Natural killer cell (primary cell): ENCODE measurements around the gene SALL4. TPM values are rescaled to one million over a fixed set of nuclear protein-coding genes. Genes with fewer than 3 reads are reported as not detected.

ENCODE experiments used
- ATAC-seq, 3 donors: fragments of 150-1000 bp in 2 of 3; fragments of 200-7000 bp in 1 of 3; cut with Tn5 transposase; 1 replicate in 1 of 3; 2 replicates in 2 of 3; pipeline ENCODE4 v1.10.0; 2021; ENCODE audit warnings: mild to moderate bottlenecking in 2 of 3, moderate library complexity in 2 of 3
- DNase-seq, 2 donors: peaks; one replicate each; pipeline versions ENCODE4 v3.0.0 to v3.0.0-alpha.2; 2013 to 2021; ENCODE audit warnings: mixed read lengths in 1 of 2
- H3K27ac ChIP-seq: one replicate; pipeline ENCODE4 v1.5.1; 2013; ENCODE audit warnings: mild to moderate bottlenecking, low read length
- H3K27me3 ChIP-seq: one replicate; pipeline ENCODE4 v1.6.1; 2013; ENCODE audit warnings: low read length; ENCODE audit not compliant: control insufficient read depth, insufficient read depth
- H3K36me3 ChIP-seq: one replicate; pipeline ENCODE4 v1.6.1; 2013; ENCODE audit warnings: low read length; ENCODE audit not compliant: control insufficient read depth, insufficient read depth
- H3K4me1 ChIP-seq: one replicate; pipeline ENCODE4 v1.6.1; 2013; ENCODE audit warnings: low read length; ENCODE audit not compliant: control insufficient read depth, insufficient read depth
- H3K4me3 ChIP-seq: one replicate; pipeline ENCODE4 v1.5.1; 2013; ENCODE audit warnings: low read length
- H3K9me3 ChIP-seq: one replicate; pipeline ENCODE4 v1.6.1; 2013; ENCODE audit warnings: low read length; ENCODE audit not compliant: control insufficient read depth, insufficient read depth
- H3K27ac Mint-ChIP-seq, 2 donors: one replicate each; pipeline ENCODE4 v1.8.0; 2022; ENCODE audit warnings: mild to moderate bottlenecking in 2 of 2, mixed read lengths in 2 of 2, moderate library complexity in 1 of 2
- H3K27me3 Mint-ChIP-seq, 2 donors: one replicate each; pipeline ENCODE4 v1.8.0; 2022; ENCODE audit warnings: low read depth in 2 of 2, mixed read lengths in 2 of 2
- H3K36me3 Mint-ChIP-seq: one replicate; pipeline ENCODE4 v1.8.0; 2022; ENCODE audit warnings: mixed read lengths
- H3K4me1 Mint-ChIP-seq, 2 donors: one replicate each; pipeline ENCODE4 v1.8.0; 2022; ENCODE audit warnings: mixed read lengths in 2 of 2
- H3K4me3 Mint-ChIP-seq: one replicate; pipeline ENCODE4 v1.8.0; 2022; ENCODE audit warnings: mild to moderate bottlenecking, moderate library complexity, mixed read lengths
- H3K9me3 Mint-ChIP-seq, 2 donors: one replicate each; pipeline ENCODE4 v1.8.0; 2022; ENCODE audit warnings: mixed read lengths in 2 of 2
- WGBS: methylation state at CpG from one replicate; pipeline ENCODE4 v1.1.7; 2013; ENCODE audit warnings: missing lambda C conversion rate; ENCODE audit not compliant: insufficient coverage; 5-methylcytosine and 5-hydroxymethylcytosine counted together
- intact Hi-C: fragments of 100-400 bp; cut with micrococcal nuclease; formaldehyde crosslinking; loops from one replicate; pipeline ENCODE4 v1.14.2; 2022
- total RNA-seq, 4 donors: library from RNA; stranded (reverse); fragments of 120-200 nt in 1 of 4; gene quantifications; one replicate each; pipeline versions ENCODE4 v1.2.3 to v1.2.4, GENCODE V29; 2013 to 2022
- TF ChIP-seq, protein P1 (sequence below): fragments of 200-600 bp; IDR thresholded peaks from one replicate; pipeline ENCODE4 v1.8.0; 2022; ENCODE audit warnings: antibody characterized with exemption

The SALL4 gene
- total RNA-seq, 3 donors from 2014 or later (not counting 1 experiment from before 2014, with no cell fraction given), result 0.33 to 2.9 (median 0.42) TPM

DNA sequence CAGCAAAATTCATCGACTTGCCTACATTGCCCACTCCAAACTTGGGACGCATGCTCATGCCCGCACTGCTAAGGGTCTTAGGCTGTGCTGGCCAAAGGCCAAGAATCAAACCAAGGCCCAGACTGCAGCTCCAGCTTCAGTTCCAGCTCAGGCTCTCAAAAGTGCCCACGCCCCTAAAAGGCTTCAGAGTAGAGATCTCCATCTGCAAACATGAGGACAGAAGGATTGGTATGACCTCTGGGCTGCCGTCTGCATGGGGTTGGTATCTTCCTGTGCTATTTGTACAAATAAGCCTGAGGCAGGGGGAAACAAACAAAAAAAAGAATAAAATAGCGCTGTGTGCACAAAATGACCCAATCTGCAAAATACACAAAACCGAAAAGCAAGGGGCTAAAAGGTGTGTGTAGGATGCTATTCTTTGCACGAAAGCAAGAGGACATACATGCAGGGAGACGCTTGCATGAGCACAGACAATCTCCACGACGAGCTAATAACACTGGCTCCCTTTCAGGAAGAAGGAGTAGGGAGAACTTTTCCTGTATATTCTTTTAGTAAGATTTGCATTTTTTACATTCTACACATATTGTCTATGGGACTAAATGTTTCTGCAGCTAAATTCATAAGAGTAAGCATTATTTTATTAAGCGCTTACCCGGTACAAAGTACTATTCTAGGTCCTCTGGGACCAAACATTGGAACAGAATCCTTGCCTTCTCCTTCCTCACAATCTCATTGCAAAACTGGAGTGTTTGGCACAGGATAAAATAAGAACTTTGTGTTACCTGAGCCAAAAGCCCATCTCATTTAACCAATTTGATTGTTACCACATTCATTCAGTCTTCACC lies 67.2 kb downstream of the SALL4 start:
- no peak overlapping the region for H3K27ac Mint-ChIP-seq
- WGBS, result 68% methylated on average over 13 of the region's 13 CpGs

DNA sequence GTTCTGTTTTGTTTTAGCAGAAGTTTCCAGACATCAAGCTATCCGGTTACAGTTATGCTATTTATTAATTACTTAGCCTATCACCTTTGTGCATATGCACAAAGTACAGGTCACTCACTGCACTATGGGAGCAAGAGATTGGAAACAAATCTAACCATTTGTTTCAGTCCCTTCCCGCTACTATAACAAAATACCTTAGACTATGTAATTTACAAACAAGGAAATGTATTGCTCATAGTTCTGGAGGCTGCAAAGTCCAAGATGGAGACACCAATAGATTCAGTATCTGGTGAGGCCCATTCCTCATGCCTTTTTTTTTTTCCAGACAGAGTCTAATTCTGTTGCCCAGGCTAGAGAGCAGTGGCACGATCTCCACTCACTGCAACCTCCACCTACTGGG lies 69.3 kb downstream of the SALL4 start:
- peaks cover 4 to 32% of the 10 kb centered on the region in 2 donors for H3K4me1 Mint-ChIP-seq

More for the DNA sequence above, 67.2 kb downstream of the SALL4 start:
- H3K9me3 ChIP-seq, result no peaks in the 10 kb centered on the region
- no peaks in the 10 kb centered on the region for H3K27me3 ChIP-seq
- intact Hi-C loops, result no loop called here
- no peak overlapping the region for H3K4me3 Mint-ChIP-seq
- no peak overlapping the region for H3K4me3 ChIP-seq
- H3K36me3 ChIP-seq, result no peaks in the 10 kb centered on the region
- H3K36me3 Mint-ChIP-seq, result no peaks in the 10 kb centered on the region
- TF ChIP-seq, protein P1, sequence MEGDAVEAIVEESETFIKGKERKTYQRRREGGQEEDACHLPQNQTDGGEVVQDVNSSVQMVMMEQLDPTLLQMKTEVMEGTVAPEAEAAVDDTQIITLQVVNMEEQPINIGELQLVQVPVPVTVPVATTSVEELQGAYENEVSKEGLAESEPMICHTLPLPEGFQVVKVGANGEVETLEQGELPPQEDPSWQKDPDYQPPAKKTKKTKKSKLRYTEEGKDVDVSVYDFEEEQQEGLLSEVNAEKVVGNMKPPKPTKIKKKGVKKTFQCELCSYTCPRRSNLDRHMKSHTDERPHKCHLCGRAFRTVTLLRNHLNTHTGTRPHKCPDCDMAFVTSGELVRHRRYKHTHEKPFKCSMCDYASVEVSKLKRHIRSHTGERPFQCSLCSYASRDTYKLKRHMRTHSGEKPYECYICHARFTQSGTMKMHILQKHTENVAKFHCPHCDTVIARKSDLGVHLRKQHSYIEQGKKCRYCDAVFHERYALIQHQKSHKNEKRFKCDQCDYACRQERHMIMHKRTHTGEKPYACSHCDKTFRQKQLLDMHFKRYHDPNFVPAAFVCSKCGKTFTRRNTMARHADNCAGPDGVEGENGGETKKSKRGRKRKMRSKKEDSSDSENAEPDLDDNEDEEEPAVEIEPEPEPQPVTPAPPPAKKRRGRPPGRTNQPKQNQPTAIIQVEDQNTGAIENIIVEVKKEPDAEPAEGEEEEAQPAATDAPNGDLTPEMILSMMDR, result no peak
- peaks cover 4% of the 10 kb centered on the region for H3K4me1 ChIP-seq
- no peaks in the 10 kb centered on the region for H3K27me3 Mint-ChIP-seq
- no peaks in the 10 kb centered on the region for H3K9me3 Mint-ChIP-seq
- DNase-seq, result no peak
- H3K4me1 Mint-ChIP-seq, result peaks cover 13 to 43% of the 10 kb centered on the region in 2 donors
- no peak overlapping the region for H3K27ac ChIP-seq
- no peak for ATAC-seq

More for the DNA sequence above, 69.3 kb downstream of the SALL4 start:
- Mint-ChIP-seq H3K27ac (no peak overlapping the region), H3K4me3 (no peak overlapping the region), H3K27me3 (no peaks in the 10 kb centered on the region), H3K9me3 (no peaks in the 10 kb centered on the region), H3K36me3 (no peaks in the 10 kb centered on the region)
- 92% methylated on average over 2 of the region's 3 CpGs for WGBS
- Histone ChIP-seq H3K4me3 (no peak overlapping the region), H3K4me1 (peaks cover 4% of the 10 kb centered on the region), H3K27ac (no peak overlapping the region), H3K9me3 (no peaks in the 10 kb centered on the region), H3K36me3 (no peaks in the 10 kb centered on the region), H3K27me3 (no peaks in the 10 kb centered on the region)
- intact Hi-C loops, result no loop called here
- TF ChIP-seq, protein P1, result no peak
- no peak for ATAC-seq
- DNase-seq, result no peak

Other genes with a start within 250 kb of the SALL4 start
- gene ATP9A, start 34.1 kb downstream of the SALL4 start, total RNA-seq, result 10 to 100 TPM in 1 of 3 donors, 1 to 10 TPM in 2; 1.4 to 46.8 (median 1.9) TPM